ENCODE data around the gene ASCC1. TPM values are rescaled to one million over a fixed set of nuclear protein-coding genes. Genes with fewer than 3 reads are reported as not detected.

ASCC1 gene
- total RNA-seq, 4 donors from 2014 or later, result 26.8 to 37.7 (median 34.9) TPM

DNA sequence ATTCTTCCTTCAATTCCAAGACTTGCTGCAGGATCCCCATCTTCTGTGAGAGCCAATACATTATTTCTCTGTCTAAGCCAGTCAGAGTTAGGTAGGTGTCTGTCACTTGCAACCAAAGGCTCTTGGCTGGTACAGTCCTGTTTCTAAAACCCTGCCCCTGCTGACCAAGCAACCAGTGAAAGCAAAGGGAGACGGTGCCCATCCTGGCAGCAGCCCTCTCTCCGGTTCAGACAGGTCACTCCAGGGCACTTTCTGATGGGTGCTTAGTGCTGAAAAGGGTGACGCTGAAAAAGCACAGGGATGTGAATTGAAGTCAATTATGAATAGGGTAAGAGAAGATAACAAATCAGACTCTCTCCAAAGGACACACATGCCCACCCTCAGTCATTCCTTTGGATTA is 165.2 kb downstream of the ASCC1 start:
- TF ChIP-seq, protein P1, sequence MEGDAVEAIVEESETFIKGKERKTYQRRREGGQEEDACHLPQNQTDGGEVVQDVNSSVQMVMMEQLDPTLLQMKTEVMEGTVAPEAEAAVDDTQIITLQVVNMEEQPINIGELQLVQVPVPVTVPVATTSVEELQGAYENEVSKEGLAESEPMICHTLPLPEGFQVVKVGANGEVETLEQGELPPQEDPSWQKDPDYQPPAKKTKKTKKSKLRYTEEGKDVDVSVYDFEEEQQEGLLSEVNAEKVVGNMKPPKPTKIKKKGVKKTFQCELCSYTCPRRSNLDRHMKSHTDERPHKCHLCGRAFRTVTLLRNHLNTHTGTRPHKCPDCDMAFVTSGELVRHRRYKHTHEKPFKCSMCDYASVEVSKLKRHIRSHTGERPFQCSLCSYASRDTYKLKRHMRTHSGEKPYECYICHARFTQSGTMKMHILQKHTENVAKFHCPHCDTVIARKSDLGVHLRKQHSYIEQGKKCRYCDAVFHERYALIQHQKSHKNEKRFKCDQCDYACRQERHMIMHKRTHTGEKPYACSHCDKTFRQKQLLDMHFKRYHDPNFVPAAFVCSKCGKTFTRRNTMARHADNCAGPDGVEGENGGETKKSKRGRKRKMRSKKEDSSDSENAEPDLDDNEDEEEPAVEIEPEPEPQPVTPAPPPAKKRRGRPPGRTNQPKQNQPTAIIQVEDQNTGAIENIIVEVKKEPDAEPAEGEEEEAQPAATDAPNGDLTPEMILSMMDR (IDR thresholded peaks at IDR 0.05; ENCODE audit: low read depth), result no peak

- TF ChIP-seq, protein P1 (IDR thresholded peaks at IDR 0.05; ENCODE audit: low read depth), result no peak
Measured at GRCh38 chr10:72049969-72050781, 165.9 kb downstream of the ASCC1 start.

- TF ChIP-seq, protein P1 (IDR thresholded peaks at IDR 0.05; ENCODE audit: low read depth), result no peak
Measured at GRCh38 chr10:72049472-72049871, 166.6 kb downstream of the ASCC1 start.

DNA sequence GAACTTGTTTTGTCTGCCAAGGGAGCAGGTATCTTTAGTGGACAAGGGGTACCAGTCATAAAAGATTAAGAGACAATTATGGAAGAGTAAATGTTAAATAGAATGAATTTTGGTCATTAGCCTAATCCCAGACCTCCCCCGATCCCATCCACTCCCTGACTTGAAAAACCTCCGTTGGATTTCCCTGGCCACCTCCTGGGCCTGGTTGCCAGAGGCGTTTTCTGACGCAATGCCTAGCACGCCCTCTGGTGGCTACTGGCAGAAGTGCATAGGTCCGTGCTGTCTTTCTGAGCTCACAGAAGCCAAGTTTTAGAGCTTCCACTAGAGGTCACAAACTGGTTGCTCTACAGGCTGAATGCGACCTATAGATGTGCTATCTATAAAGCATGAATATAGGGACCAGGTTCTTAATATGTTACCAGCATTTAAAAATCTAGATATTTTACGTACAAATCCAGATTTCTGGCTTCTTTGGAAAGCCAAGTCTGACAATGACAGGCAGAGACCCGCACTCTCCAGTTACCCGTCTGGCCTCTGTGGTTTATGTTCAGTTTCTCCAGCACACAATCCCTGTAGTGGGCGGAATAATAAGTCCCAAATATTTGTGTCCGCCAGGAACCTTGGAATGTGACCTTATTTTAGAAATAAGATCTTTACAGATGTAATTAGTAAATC is 167.5 kb downstream of the ASCC1 start:
- TF ChIP-seq, protein P1 (IDR thresholded peaks at IDR 0.05; ENCODE audit: low read depth), result no peak

Small RNA genes within 50 kb of the gene (small RNA-seq; reads per million reads assigned to genes)
- gene RF00019 (0.49 reads per million), gene RF00340 (not detected)

Other genes starting within 250 kb of the ASCC1 start
- gene SPOCK2, start 127.7 kb downstream of the ASCC1 start, total RNA-seq, result 1 to 10 TPM; 2.6 to 6.0 (median 3.8) TPM
- 100 to 1,000 TPM in 3 of 4 donors, 10 to 100 TPM in 1; 80.4 to 130 (median 110) TPM for gene ANAPC16, start 264 bp downstream of the ASCC1 start, total RNA-seq
- 100 to 1,000 TPM; 300 to 414 (median 333) TPM for gene DDIT4, start 57.6 kb upstream of the ASCC1 start, total RNA-seq
- gene DNAJB12, start 138.6 kb upstream of the ASCC1 start, total RNA-seq, result 10 to 100 TPM; 28.4 to 38.4 (median 33.9) TPM

Data from subcutaneous adipose tissue (tissue), 4 donors.